Measurements from ENCODE around the gene LRRC47.

- TF ChIP-seq, protein P1, sequence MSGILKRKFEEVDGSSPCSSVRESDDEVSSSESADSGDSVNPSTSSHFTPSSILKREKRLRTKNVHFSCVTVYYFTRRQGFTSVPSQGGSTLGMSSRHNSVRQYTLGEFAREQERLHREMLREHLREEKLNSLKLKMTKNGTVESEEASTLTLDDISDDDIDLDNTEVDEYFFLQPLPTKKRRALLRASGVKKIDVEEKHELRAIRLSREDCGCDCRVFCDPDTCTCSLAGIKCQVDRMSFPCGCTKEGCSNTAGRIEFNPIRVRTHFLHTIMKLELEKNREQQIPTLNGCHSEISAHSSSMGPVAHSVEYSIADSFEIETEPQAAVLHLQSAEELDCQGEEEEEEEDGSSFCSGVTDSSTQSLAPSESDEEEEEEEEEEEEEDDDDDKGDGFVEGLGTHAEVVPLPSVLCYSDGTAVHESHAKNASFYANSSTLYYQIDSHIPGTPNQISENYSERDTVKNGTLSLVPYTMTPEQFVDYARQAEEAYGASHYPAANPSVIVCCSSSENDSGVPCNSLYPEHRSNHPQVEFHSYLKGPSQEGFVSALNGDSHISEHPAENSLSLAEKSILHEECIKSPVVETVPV (CRISPR knock-in tag; IDR thresholded peaks at IDR 0.05): no peak
- TF ChIP-seq, protein P2, sequence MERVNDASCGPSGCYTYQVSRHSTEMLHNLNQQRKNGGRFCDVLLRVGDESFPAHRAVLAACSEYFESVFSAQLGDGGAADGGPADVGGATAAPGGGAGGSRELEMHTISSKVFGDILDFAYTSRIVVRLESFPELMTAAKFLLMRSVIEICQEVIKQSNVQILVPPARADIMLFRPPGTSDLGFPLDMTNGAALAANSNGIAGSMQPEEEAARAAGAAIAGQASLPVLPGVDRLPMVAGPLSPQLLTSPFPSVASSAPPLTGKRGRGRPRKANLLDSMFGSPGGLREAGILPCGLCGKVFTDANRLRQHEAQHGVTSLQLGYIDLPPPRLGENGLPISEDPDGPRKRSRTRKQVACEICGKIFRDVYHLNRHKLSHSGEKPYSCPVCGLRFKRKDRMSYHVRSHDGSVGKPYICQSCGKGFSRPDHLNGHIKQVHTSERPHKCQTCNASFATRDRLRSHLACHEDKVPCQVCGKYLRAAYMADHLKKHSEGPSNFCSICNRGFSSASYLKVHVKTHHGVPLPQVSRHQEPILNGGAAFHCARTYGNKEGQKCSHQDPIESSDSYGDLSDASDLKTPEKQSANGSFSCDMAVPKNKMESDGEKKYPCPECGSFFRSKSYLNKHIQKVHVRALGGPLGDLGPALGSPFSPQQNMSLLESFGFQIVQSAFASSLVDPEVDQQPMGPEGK (CRISPR knock-in tag; IDR thresholded peaks at IDR 0.05; ENCODE audit: borderline replicate concordance): no peak
- no peak for TF ChIP-seq TCF4 (CRISPR knock-in tag; IDR thresholded peaks at IDR 0.05; ENCODE audit: borderline replicate concordance)
- no peak for TF ChIP-seq ISL1 (CRISPR knock-in tag; IDR thresholded peaks at IDR 0.05)
- no peak for TF ChIP-seq ZC3H10 (CRISPR knock-in tag; IDR thresholded peaks at IDR 0.05)
- TF ChIP-seq RARB (CRISPR knock-in tag; IDR thresholded peaks at IDR 0.05): no peak
- no peak for TF ChIP-seq ARNTL (CRISPR knock-in tag; IDR thresholded peaks at IDR 0.05; ENCODE audit: borderline replicate concordance, low read depth)
- TF ChIP-seq POU6F1 (CRISPR knock-in tag; IDR thresholded peaks at IDR 0.05; ENCODE audit: borderline replicate concordance, low read depth): no peak
- no peak for TF ChIP-seq BACH2 (CRISPR knock-in tag; IDR thresholded peaks at IDR 0.05; ENCODE audit: borderline replicate concordance)
- TF ChIP-seq TOX (CRISPR knock-in tag; IDR thresholded peaks at IDR 0.05; ENCODE audit: borderline replicate concordance): no peak
- no peak for TF ChIP-seq ZNF8 (CRISPR knock-in tag; IDR thresholded peaks at IDR 0.05)
- no peak for TF ChIP-seq OSR1 (CRISPR knock-in tag; IDR thresholded peaks at IDR 0.05)
- no peak for TF ChIP-seq CREB5 (CRISPR knock-in tag; IDR thresholded peaks at IDR 0.05; ENCODE audit: low read depth)
- TF ChIP-seq PPARA (CRISPR knock-in tag; IDR thresholded peaks at IDR 0.05; ENCODE audit: borderline replicate concordance): no peak
Measured at GRCh38 chr1:3771108-3772026, 24.9 kb downstream of the LRRC47 start.

All from SK-N-SH treated with all-trans-retinoic acid at 6 μM for 48 hours (cell line).